ENCODE results near the gene FAM43A. TPM values are rescaled to one million over a fixed set of nuclear protein-coding genes. Genes with fewer than 3 reads are reported as not detected.

Gene FAM43A
- total and polyA plus RNA-seq, 2 of the 4 experiments (the other 2 are of a cell fraction) = 3.0 to 11.5 TPM

- POLR2A ChIA-PET (ENCODE audit: unreplicated experiment) = no interaction called here
Measured at GRCh38 chr3:194718079-194718478, 32.4 kb downstream of the FAM43A start.

More at GRCh38 chr3:194718079-194718478, 32.4 kb downstream of the FAM43A start:
- Histone ChIP-seq H3K4me3 (ENCODE audit: insufficient read depth, low read depth, low read length) (no peak overlapping the region), H2BK5ac (ENCODE audit: low read depth, low read length, poor library complexity, severe bottlenecking) (no peak overlapping the region), H3K27me3 (ENCODE audit: control insufficient read depth, insufficient read depth, low read length) (peaks cover 43% of the 10 kb centered on the region), H2BK20ac (ENCODE audit: low read depth, low read length) (no peak overlapping the region), H3K79me1 (ENCODE audit: low read depth in 1 of 2, low read length in 2 of 2) (no peaks in the 10 kb centered on the region), H3K18ac (ENCODE audit: low read depth, low read length) (no peak overlapping the region), H4K20me1 (ENCODE audit: insufficient read depth, low read length) (no peaks in the 10 kb centered on the region), H3K36me3 (ENCODE audit: control insufficient read depth, insufficient read depth, low read length) (no peaks in the 10 kb centered on the region), H3K9me1 (ENCODE audit: insufficient read depth, low read length) (no peaks in the 10 kb centered on the region), H3K4me2 (ENCODE audit: low read depth, low read length) (no peak overlapping the region), H3K14ac (replicated peaks; ENCODE audit: low read depth, low read length) (no peak overlapping the region), H3K27ac (ENCODE audit: insufficient read depth, low read length) (no peak overlapping the region), H2AK5ac (ENCODE audit: low read depth, low read length) (no peak overlapping the region), H4K91ac (ENCODE audit: insufficient read depth, low read depth, low read length) (no peak overlapping the region), H2BK120ac (ENCODE audit: low read depth, low read length) (no peak overlapping the region), H3K23ac (ENCODE audit: low read depth, low read length) (no peak overlapping the region), H3K4me1 (ENCODE audit: control insufficient read depth, insufficient read depth, low read length) (no peaks in the 10 kb centered on the region), H3K4ac (ENCODE audit: low read depth, low read length) (no peak overlapping the region), H4K5ac (ENCODE audit: low read depth, low read length) (no peak overlapping the region), H2AFZ (replicated peaks; ENCODE audit: low read length, poor library complexity) (no peak overlapping the region), H3K9me3 (ENCODE audit: control insufficient read depth, insufficient read depth, low read length) (peaks cover 2% of the 10 kb centered on the region; the same call in 1 of the 2 replicates), H3K56ac (ENCODE audit: extremely low read depth, insufficient read depth, low read length) (no peak overlapping the region), H4K8ac (ENCODE audit: low read depth in 2 of 2, low read length in 2 of 2) (no peak overlapping the region), H2BK15ac (ENCODE audit: low read depth, low read length) (no peak overlapping the region), H2AK9ac (replicated peaks; ENCODE audit: low read depth, low read length, poor library complexity) (no peak overlapping the region), H3K9ac (ENCODE audit: low read depth, low read length) (no peak overlapping the region)
- no TSS peak for BruUV-seq (replicated peaks)
- in situ Hi-C loops (cut with MboI; ENCODE audit: low sequenced_read_pairs) = no loop called here
- no CpG with 5 or more reads among the region's 2 CpGs for WGBS, 2 experiments (ENCODE audit: extremely low coverage in 2 of 2, insufficient read length in 1 of 2)
- CTCF ChIA-PET = no interaction called here
- intact Hi-C loops (cut with micrococcal nuclease) = no loop called here
- DNase-seq (no peak), ATAC-seq (ENCODE audit: low read depth) (no peak)
- dilution Hi-C loops (cut with HindIII; ENCODE audit: low sequenced_read_pairs, unreplicated experiment) = no loop called here
- no peak for TF ChIP-seq ELK1 (IDR thresholded peaks at IDR 0.05; ENCODE audit: borderline replicate concordance, low read depth, low read length)
- no peak for TF ChIP-seq RCOR1 (IDR thresholded peaks at IDR 0.05; ENCODE audit: insufficient replicate concordance, low read length)
- TF ChIP-seq RFX5 (IDR thresholded peaks at IDR 0.05; ENCODE audit: low read depth, low read length) = no peak

Data from IMR-90 (cell line).